Right cardiac atrium (tissue), 5 donors: ENCODE results near the gene ETFA. TPM values are rescaled to one million over a fixed set of nuclear protein-coding genes. Genes with fewer than 3 reads are reported as not detected.

Source experiments
- ATAC-seq, 2 donors: fragments of 200-7000 bp; cut with Tn5 transposase; one replicate each; pipeline versions ENCODE4 v1.8.0 to v1.9.1; 2020; ENCODE audit warnings: moderate library complexity in 2 of 2, mild to moderate bottlenecking in 1 of 2
- DNase-seq, 3 donors: peaks; one replicate each; pipeline ENCODE4 v3.0.0-alpha.2; 2020
- H3K27ac ChIP-seq: one replicate; pipeline ENCODE4 v1.5.1; 2013; ENCODE audit warnings: mild to moderate bottlenecking, low read length, control low read depth, moderate library complexity
- H3K27me3 ChIP-seq: one replicate; pipeline ENCODE4 v1.6.1; 2013; ENCODE audit not compliant: control insufficient read depth, insufficient read depth
- H3K4me1 ChIP-seq: one replicate; pipeline ENCODE4 v1.6.1; 2013; ENCODE audit warnings: low read length; ENCODE audit not compliant: control insufficient read depth, insufficient read depth
- H3K4me3 ChIP-seq: one replicate; pipeline ENCODE4 v1.5.1; 2013; ENCODE audit warnings: low read length, control low read depth
- H3K9me3 ChIP-seq: one replicate; pipeline ENCODE4 v1.6.1; 2013; ENCODE audit warnings: low read length; ENCODE audit not compliant: control insufficient read depth
- WGBS: extraction: QIAGEN DNeasy Blood & Tissue Kit; methylation state at CpG from one replicate; pipeline ENCODE4 v1.1.7; 2013; 5-methylcytosine and 5-hydroxymethylcytosine counted together
- intact Hi-C, 4 donors: fragments of 100-400 bp; cut with DNase I; formaldehyde crosslinking; loops; one replicate each; pipeline versions ENCODE4 v1.11.0 to v1.14.0; 2022 to 2023
- polyA plus RNA-seq: library from polyadenylated mRNA; stranded (reverse); fragments of 200-250 nt; gene quantifications from one replicate; pipeline ENCODE4 v1.2.3, GENCODE V29; 2013
- total RNA-seq, 4 donors: library from RNA; stranded (reverse); fragmentation: NEBNext Ultra II Directional; extraction: Animal tissue kit (Norgen Biotek cat#: 25700); gene quantifications; one replicate each; pipeline ENCODE4 v1.2.1, GENCODE V29; 2021
- donor health status: healthy with polysubstance abuse.
- donor health status: DM: no; HTN: yes; CAD: no.
- donor health status: DM: no; HTN: no; CAD: no.
- donor health status: DM: no; HTN: yes; CAD: no; lungs with severe emphysema.
- donor health status: DM: yes; HTN: yes; CAD: no.

ETFA gene
- total and polyA plus RNA-seq, 5 donors, result 248 to 283 (median 251) TPM

DNA sequence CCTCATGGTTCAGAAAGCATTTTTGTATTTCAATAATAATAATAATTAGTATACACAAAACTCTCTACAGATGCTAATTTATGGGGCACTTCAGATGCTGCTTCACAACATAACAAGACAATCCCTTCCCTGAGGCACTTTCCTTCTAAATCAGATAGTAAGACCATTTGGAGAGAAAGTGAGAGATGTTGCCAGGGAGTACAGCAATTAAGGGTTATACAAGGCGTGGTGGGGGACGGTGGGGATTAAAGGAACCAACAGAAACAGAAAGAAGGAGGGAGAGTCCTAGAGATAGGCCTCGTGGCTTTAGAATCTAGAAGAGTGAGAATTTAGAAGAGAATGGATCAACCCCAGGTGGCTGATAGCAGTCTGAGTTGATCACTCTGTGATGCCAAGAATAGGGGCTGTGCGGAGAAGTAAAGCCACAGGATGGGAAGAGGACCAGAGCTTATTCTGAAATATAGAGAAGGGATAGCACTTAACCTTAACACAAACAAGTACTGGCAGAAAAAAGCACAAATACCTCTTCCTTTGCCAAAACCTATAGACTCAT is 76.9 kb downstream of the ETFA start:
- no peak for ATAC-seq
- no peak overlapping the region for H3K4me3 ChIP-seq
- peaks cover 2% of the 10 kb centered on the region for H3K4me1 ChIP-seq
- H3K27ac ChIP-seq, result no peak overlapping the region
- H3K9me3 ChIP-seq, result no peaks in the 10 kb centered on the region
- intact Hi-C loops, result loop anchor here in 1 of 4 donors (10.0 kb wide), 1 partner anchor 100 kb away; the partner anchor contains the start of gene ISL2
- WGBS, result 82% methylated on average over 4 of the region's 4 CpGs
- DNase-seq, result no peak
- no peaks in the 10 kb centered on the region for H3K27me3 ChIP-seq

DNA sequence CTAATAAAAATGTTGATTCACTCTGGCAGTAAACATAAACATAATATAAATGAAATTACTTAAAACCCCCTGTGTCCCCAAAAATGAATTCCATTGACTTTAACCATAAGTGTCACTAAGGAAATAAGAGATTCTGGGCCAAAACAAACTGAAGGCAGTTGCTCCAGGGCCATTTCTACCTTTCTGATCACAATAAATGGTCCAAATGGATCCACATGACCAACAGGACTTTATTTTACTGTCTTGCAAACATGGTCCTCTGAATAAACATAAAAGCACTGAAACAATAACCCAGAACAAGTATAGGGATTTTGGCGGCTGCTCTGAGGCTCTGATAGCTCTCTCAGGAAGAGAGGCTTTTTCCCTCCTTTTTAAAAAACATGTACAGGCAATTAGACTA is 77.3 kb downstream of the ETFA start:
- no peaks in the 10 kb centered on the region for H3K9me3 ChIP-seq
- intact Hi-C loops, result loop anchor here in 1 of 4 donors (10.0 kb wide), 1 partner anchor 101 kb away; the partner anchor contains the start of gene ISL2

DNA sequence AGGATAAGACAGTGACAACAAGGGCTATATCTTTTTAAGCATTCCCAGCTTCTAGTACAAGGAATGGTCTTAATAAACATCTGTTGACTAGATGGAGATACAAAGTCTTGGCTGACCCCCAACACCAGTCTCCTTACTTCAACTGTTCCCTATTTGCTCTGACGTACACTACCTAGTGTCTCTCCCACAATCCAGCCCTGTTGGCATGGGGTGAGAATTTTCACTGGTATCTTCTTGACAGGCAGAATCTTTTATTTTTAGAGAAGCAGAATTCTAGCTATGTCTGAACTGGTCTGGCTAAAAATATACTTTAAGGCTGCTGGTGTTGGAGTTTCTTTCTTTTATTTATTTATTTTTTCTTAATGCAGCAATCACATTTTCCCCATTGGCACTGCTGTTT is 82.0 kb downstream of the ETFA start:
- no peak for DNase-seq
- peak; percentile 70 to 85 for ATAC-seq
- H3K4me3 ChIP-seq, result no peak overlapping the region
- no peaks in the 10 kb centered on the region for H3K4me1 ChIP-seq
- H3K27ac ChIP-seq, result no peak overlapping the region
- H3K9me3 ChIP-seq, result no peaks in the 10 kb centered on the region
- H3K27me3 ChIP-seq, result no peaks in the 10 kb centered on the region
- 73% methylated on average over 1 of the region's 1 CpG for WGBS
- intact Hi-C loops, result no loop called here

More for the DNA sequence above, 77.3 kb downstream of the ETFA start:
- 96% methylated on average over 1 of the region's 1 CpG for WGBS
- ATAC-seq (no peak), DNase-seq (no peak)
- H3K27ac ChIP-seq, result no peak overlapping the region
- no peak overlapping the region for H3K4me3 ChIP-seq
- no peaks in the 10 kb centered on the region for H3K27me3 ChIP-seq
- peaks cover 2% of the 10 kb centered on the region for H3K4me1 ChIP-seq

DNA sequence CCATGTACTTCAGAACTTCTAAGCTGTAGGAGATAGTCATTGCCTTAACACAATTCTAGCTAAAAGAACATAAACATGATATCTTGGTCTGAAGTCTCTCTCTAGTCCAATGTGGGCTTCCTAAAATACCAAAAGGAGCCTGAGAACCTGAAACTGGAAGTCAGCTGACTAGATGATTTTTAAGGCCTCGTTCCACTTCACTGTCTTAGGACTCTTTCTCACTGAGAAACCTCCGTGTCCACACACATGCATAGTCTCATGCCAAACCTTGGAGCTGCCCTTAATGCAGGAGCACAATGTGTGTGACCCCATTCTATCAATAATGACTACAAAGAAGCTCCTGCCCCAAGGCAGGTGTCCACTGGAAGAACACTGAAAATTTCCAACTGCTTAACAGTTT is 87.7 kb downstream of the ETFA start:
- no peak for ATAC-seq
- Histone ChIP-seq H3K9me3 (no peaks in the 10 kb centered on the region), H3K27me3 (no peaks in the 10 kb centered on the region), H3K4me1 (no peaks in the 10 kb centered on the region), H3K4me3 (no peak overlapping the region), H3K27ac (no peak overlapping the region)
- DNase-seq, result no peak
- intact Hi-C loops, result no loop called here
- 94% methylated on average over 2 of the region's 2 CpGs for WGBS

DNA sequence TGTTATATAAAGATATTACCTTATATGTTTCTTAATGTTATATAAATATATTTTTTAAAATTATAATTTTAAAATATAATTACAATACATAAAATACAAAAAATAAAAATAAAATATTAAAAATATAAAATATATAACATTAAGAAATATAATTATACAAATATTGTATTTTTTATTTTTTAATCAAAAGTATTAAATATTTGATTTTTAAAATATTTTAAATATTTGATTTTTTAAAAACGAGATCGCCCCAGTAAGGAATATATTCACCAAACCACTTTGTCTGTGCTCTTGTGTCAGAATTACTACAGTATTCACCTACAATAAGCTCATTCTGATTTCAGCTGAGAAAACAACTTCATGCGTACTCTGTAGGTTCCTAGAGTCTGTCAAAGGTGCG is 89.1 kb downstream of the ETFA start:
- Histone ChIP-seq H3K27me3 (no peaks in the 10 kb centered on the region), H3K4me1 (no peaks in the 10 kb centered on the region), H3K4me3 (no peak overlapping the region), H3K9me3 (no peaks in the 10 kb centered on the region), H3K27ac (no peak overlapping the region)
- WGBS, result 95% methylated on average over 4 of the region's 4 CpGs
- ATAC-seq, result no peak
- intact Hi-C loops, result no loop called here
- DNase-seq, result no peak

DNA sequence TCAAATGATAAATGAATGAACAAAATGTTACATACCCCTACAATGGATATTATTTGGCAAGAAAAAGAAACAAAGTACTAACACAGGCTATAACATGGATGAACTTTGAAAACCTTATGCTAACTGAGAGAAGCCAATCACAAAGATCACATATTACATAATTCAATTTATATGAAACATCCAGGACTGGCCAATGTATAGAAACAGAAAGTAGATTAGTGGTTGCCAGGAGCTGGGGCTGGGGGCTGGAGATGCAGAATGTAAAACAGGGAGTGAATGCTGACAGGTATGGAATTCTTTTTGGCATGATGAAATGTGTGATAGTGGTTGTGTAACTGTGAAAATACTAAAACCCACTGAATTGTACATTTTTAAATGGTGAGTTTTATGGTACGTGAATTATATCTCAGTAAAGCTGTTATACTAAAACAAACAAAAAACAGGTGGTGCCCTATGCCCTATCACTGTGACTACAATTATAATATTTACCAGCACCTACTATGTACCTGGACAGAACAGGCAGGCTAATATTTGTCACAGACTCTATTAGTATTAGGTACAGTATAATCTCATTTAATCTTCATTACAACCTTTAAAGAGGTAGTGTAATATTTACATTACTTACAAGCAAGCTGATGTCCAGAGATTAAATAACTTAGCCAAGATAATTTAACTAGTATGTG is 90.0 kb downstream of the ETFA start:
- no peaks in the 10 kb centered on the region for H3K4me1 ChIP-seq
- intact Hi-C loops, result no loop called here
- 97% methylated on average over 1 of the region's 1 CpG for WGBS
- ATAC-seq (no peak), DNase-seq (no peak)
- H3K27ac ChIP-seq, result no peak overlapping the region
- no peaks in the 10 kb centered on the region for H3K27me3 ChIP-seq
- no peak overlapping the region for H3K4me3 ChIP-seq
- H3K9me3 ChIP-seq, result no peaks in the 10 kb centered on the region

DNA sequence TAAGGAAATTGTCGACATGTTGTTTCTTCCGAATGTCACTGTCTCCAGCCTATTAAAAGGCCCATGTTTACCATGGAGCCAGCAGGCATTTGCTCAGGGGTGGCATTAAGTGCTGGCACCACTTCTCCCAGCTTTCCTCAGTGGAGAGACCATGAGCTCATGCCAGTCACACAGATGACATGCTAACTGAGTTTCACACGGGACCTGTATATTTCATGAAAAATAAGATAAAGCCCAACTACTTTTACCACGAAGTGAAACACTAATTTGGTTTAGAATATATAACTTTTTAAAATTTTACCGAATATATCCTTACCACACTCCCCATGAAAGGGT is 93.4 kb downstream of the ETFA start:
- ATAC-seq (no peak), DNase-seq (no peak)
- WGBS, result 95% methylated on average over 5 of the region's 5 CpGs
- no peak overlapping the region for H3K4me3 ChIP-seq
- no peak overlapping the region for H3K27ac ChIP-seq
- H3K4me1 ChIP-seq, result no peaks in the 10 kb centered on the region
- intact Hi-C loops, result no loop called here
- no peaks in the 10 kb centered on the region for H3K9me3 ChIP-seq
- H3K27me3 ChIP-seq, result no peaks in the 10 kb centered on the region

DNA sequence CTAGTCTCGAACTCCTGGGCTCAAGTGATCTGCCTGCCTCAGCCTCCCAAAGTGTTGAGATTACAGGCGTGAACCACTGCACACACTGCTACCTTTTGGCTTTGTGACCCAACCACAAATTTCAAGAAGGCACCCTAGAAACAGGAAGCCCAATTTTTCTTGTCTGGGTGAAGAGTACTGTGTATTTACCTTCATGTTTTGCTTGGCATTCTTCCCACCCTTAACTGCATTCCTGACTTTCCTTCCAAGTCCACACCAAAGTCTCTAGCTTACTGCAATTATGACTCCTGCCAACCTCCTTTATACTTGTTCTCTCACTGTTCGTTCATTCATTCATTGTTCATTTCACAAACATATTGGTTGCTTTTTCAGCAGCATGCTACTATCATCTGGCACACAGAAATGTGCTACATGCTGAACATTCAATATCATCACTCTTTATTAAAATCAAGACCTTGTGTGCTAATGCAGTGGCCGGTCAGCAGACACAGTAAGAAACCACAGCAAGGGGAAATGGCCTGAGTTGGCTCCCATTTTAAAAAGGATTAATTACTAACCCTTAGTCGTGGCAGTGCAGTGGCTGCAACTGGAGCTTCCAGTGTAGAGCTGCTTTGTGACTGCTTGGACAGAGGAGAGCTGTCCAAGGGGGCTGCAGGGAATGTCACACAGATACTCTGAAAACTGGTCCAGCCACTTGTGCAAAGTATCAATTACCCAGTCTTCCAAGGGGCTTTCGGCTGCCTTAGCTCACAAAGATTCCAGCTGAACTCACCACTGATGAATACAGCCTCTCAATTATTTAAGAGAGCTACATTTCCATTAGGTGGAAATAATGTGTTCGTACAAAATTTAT is 94.0 kb downstream of the ETFA start:
- H3K27me3 ChIP-seq, result no peaks in the 10 kb centered on the region
- H3K9me3 ChIP-seq, result no peaks in the 10 kb centered on the region
- 80% methylated on average over 7 of the region's 7 CpGs for WGBS
- no peaks in the 10 kb centered on the region for H3K4me1 ChIP-seq
- no peak overlapping the region for H3K4me3 ChIP-seq
- no peak for ATAC-seq
- no peak overlapping the region for H3K27ac ChIP-seq
- no peak for DNase-seq
- intact Hi-C loops, result no loop called here

DNA sequence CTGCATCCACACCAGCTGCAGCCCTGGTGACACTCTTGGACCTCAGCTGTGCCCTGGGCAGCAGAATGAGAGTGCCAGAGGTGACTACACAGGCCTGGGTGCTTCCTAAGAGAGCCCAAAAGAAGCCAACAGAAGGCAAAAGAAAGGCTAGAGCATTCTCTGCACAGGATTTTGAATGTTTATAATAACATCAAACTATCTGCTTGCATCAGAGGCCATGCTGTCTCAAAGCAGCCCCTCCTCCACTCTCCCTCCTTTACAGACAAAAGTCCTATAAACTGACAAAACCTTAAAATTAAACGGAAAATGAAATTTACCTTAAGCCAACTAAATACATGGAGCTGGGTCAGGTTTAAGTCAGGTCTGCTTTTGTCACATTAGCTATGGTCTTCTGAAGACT is 95.6 kb downstream of the ETFA start:
- DNase-seq (no peak), ATAC-seq (no peak)
- no peaks in the 10 kb centered on the region for H3K4me1 ChIP-seq
- intact Hi-C loops, result no loop called here
- no peaks in the 10 kb centered on the region for H3K27me3 ChIP-seq
- WGBS, result 96% methylated on average over 1 of the region's 1 CpG
- no peak overlapping the region for H3K27ac ChIP-seq
- H3K4me3 ChIP-seq, result no peak overlapping the region
- H3K9me3 ChIP-seq, result no peaks in the 10 kb centered on the region

DNA sequence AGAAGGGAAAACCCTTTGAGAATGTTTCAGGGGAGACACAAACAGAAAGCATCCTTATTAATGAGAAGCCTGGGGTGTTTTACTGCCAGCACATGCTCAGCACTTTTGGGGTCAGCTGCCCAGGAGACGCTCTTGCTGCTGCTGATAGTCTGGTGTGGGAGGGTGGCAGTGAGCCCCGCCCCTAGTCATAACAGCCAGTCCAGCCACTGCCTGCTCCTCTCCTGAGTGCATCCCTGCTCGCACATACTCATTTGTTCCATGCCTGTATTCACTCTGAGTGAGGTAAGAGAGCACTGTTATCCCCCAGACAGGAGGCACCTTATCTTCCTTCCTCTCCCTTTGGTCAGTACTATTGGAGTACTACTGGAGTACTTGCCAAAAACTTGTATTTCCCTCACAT is 101.3 kb downstream of the ETFA start:
- intact Hi-C loops, result no loop called here
- Histone ChIP-seq H3K9me3 (no peaks in the 10 kb centered on the region), H3K27ac (no peak overlapping the region), H3K27me3 (no peaks in the 10 kb centered on the region), H3K4me1 (no peaks in the 10 kb centered on the region), H3K4me3 (no peak overlapping the region)
- ATAC-seq (peak in 1 of 2 donors; percentile 47), DNase-seq (no peak)
- WGBS, result 58% methylated on average over 3 of the region's 3 CpGs

DNA sequence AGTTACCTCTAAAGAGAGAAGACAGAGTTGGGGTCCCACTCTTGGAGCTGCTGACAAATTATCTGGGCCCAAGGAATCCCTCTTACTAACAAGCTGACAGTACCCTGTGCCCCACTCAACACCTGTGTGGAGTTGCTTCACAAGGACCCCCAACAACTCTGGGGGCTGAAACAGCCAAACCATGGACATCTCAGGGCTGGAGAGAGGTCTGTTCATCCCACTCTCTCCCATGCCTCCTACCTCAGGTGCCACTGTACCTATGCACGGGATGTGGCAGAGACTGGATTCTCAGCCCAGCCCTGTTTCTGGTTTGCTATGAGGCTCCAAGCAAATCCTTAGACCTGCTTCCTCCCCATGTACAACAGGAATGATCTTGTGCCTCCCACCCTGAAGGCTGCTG is 101.7 kb downstream of the ETFA start:
- no peak for DNase-seq
- ATAC-seq, result no peak
- Histone ChIP-seq H3K27ac (no peak overlapping the region), H3K9me3 (no peaks in the 10 kb centered on the region), H3K27me3 (no peaks in the 10 kb centered on the region), H3K4me3 (no peak overlapping the region), H3K4me1 (no peaks in the 10 kb centered on the region)
- intact Hi-C loops, result no loop called here
- 95% methylated on average over 1 of the region's 1 CpG for WGBS
